Caco-2 (cell line): Measurements from ENCODE around the gene MARF1. TPM values are rescaled to one million over a fixed set of nuclear protein-coding genes. Genes with fewer than 3 reads are reported as not detected.

Experiments used
- BruUV-seq: library from RNA; stranded (reverse); fragments of 400-500 nt; replicated peaks from 2 replicates; lab custom pipeline; 2021; lab: Mats Ljungman, UMichigan
- CTCF ChIA-PET: fragments of 300-600 bp; sonication (Branson Sonifier 250); formaldehyde crosslinking; loops from one replicate; lab custom pipeline; 2022; ENCODE audit warnings: antibody characterized with exemption; lab: Charles Lee
- POLR2A ChIA-PET: fragments of 300-600 bp; sonication (Branson Sonifier 250); formaldehyde crosslinking; loops from one replicate; lab custom pipeline; 2022; ENCODE audit warnings: antibody characterized with exemption; lab: Charles Lee
- DNase-seq, 2 experiments: peaks; one replicate each; pipeline versions ENCODE4 v3.0.0 to v3.0.0-alpha.2; 2020 to 2022
- H3K27me3 ChIP-seq: replicated peaks from 2 replicates; pipeline ENCODE4 v1.6.0; 2011; ENCODE audit warnings: low read length; ENCODE audit not compliant: control insufficient read depth, insufficient read depth
- H3K36me3 ChIP-seq: 2 replicates; pipeline ENCODE4 v1.5.1; 2011; ENCODE audit warnings: low read length; ENCODE audit not compliant: control insufficient read depth, insufficient read depth
- H3K4me1 ChIP-seq: fragments of 250-450 bp; sonication (Bioruptor Pico); 2 replicates; pipeline ENCODE4 v1.5.1; 2020; ENCODE audit warnings: mild to moderate bottlenecking
- H3K4me3 ChIP-seq: 2 replicates; pipeline ENCODE4 v1.5.1; 2011; ENCODE audit warnings: low read depth, mild to moderate bottlenecking, control low read depth, low read length
- H3K9me3 ChIP-seq: fragments of 250-450 bp; sonication (Bioruptor Pico); 2 replicates; pipeline ENCODE4 v1.5.1; 2020; ENCODE audit warnings: mild to moderate bottlenecking, moderate library complexity
- H3K27ac Mint-ChIP-seq: one replicate; pipeline ENCODE4 v1.8.0; 2022; ENCODE audit warnings: mixed read lengths; ENCODE audit not compliant: unreplicated experiment
- H3K27me3 Mint-ChIP-seq: one replicate; pipeline ENCODE4 v1.8.0; 2022; ENCODE audit warnings: mixed read lengths; ENCODE audit not compliant: insufficient read depth, unreplicated experiment
- H3K36me3 Mint-ChIP-seq: one replicate; pipeline ENCODE4 v1.8.0; 2022; ENCODE audit warnings: mild to moderate bottlenecking, mixed read lengths; ENCODE audit not compliant: insufficient read depth, unreplicated experiment
- H3K4me1 Mint-ChIP-seq: one replicate; pipeline ENCODE4 v1.8.0; 2022; ENCODE audit warnings: low read depth, mixed read lengths; ENCODE audit not compliant: unreplicated experiment
- H3K4me3 Mint-ChIP-seq: one replicate; pipeline ENCODE4 v1.8.0; 2022; ENCODE audit warnings: mild to moderate bottlenecking, moderate library complexity, mixed read lengths; ENCODE audit not compliant: unreplicated experiment
- H3K9me3 Mint-ChIP-seq: one replicate; pipeline ENCODE4 v1.8.0; 2022; ENCODE audit warnings: mixed read lengths; ENCODE audit not compliant: unreplicated experiment
- intact Hi-C: fragments of 100-400 bp; cut with micrococcal nuclease; formaldehyde crosslinking; loops from one replicate; pipeline ENCODE4 v1.10.0; 2022; ENCODE audit not compliant: unreplicated experiment
- total RNA-seq: library from RNA; stranded (reverse); gene quantifications from 2 replicates; pipeline ENCODE4 v1.2.3, GENCODE V29; 2022
- TF ChIP-seq, protein P1 (sequence below), 2 experiments: fragments of 200-600 bp in 1 of 2; IDR thresholded peaks; 1 replicate in 1 of 2; 2 replicates in 1 of 2; pipeline versions ENCODE4 v1.5.1 to v1.8.0; 2011 to 2022; ENCODE audit warnings: antibody characterized with exemption in 1 of 2, control low read depth in 1 of 2, inconsistent platforms in 1 of 2, low read depth in 1 of 2, low read length in 1 of 2, mild to moderate bottlenecking in 1 of 2, moderate library complexity in 1 of 2; ENCODE audit not compliant: insufficient read depth in 1 of 2, severe bottlenecking in 1 of 2, unreplicated experiment in 1 of 2

MARF1 gene
- total RNA-seq, 1 experiment from 2014 or later, result 22.3 TPM

DNA sequence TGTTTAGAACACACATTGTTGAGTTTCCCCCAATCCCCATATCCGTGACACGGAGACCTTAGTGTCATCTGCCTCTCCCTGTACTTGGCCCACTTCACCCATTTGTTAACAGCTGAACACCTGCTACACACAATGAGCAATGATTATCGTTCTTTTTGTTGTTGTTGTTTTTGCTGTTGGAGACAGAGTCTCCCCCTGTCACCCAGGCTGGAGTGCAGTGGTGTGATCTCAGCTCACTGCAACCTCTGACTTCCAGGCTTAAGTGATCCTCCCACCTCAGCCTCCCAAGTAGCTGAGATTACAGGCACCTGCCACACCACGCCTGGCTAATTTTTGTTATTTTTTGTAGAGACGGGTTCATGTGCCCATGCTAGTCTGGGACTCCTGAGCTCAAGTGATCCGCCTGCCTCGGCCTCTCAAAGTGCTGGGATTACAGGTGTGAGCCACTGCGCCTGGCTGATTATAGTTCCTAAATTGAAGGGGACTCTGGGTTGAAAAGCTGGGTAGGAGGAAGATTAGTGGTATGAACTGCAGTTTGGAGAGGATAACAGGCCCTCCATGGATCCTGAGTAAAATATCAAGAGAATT, 28.7 kb upstream of the MARF1 start:
- Histone ChIP-seq H3K9me3 (no peaks in the 10 kb centered on the region), H3K36me3 (peaks cover 2% of the 10 kb centered on the region), H3K4me3 (no peak overlapping the region), H3K27me3 (no peaks in the 10 kb centered on the region), H3K4me1 (no peaks in the 10 kb centered on the region)
- DNase-seq, result no peak
- Mint-ChIP-seq H3K27me3 (no peaks in the 10 kb centered on the region), H3K4me1 (no peaks in the 10 kb centered on the region), H3K9me3 (no peaks in the 10 kb centered on the region), H3K36me3 (peaks cover 39% of the 10 kb centered on the region), H3K27ac (no peak overlapping the region), H3K4me3 (no peak overlapping the region)
- intact Hi-C loops, result no loop called here
- POLR2A ChIA-PET, result interaction anchor here (1.6 kb wide), 1 partner anchor 29 kb away, joined by 5 read pairs; the partner anchor contains the start of gene MARF1
- CTCF ChIA-PET, result interaction anchor here (0.8 kb wide), 1 partner anchor 10 kb away, joined by 4 read pairs; no protein-coding TSS in a partner anchor
- TF ChIP-seq, protein P1, sequence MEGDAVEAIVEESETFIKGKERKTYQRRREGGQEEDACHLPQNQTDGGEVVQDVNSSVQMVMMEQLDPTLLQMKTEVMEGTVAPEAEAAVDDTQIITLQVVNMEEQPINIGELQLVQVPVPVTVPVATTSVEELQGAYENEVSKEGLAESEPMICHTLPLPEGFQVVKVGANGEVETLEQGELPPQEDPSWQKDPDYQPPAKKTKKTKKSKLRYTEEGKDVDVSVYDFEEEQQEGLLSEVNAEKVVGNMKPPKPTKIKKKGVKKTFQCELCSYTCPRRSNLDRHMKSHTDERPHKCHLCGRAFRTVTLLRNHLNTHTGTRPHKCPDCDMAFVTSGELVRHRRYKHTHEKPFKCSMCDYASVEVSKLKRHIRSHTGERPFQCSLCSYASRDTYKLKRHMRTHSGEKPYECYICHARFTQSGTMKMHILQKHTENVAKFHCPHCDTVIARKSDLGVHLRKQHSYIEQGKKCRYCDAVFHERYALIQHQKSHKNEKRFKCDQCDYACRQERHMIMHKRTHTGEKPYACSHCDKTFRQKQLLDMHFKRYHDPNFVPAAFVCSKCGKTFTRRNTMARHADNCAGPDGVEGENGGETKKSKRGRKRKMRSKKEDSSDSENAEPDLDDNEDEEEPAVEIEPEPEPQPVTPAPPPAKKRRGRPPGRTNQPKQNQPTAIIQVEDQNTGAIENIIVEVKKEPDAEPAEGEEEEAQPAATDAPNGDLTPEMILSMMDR (IDR thresholded peaks at IDR 0.05; ENCODE audit: insufficient read depth in 1 of 2, low read depth in 1 of 2, low read length in 1 of 2, severe bottlenecking in 1 of 2, unreplicated experiment in 1 of 2), result no peak
- BruUV-seq, result no TSS peak

- no TSS peak for BruUV-seq
- Mint-ChIP-seq H3K4me3 (no peak overlapping the region), H3K36me3 (peaks cover 68% of the 10 kb centered on the region), H3K27ac (no peak overlapping the region), H3K27me3 (no peaks in the 10 kb centered on the region), H3K4me1 (no peaks in the 10 kb centered on the region), H3K9me3 (no peaks in the 10 kb centered on the region)
- Histone ChIP-seq H3K9me3 (no peaks in the 10 kb centered on the region), H3K4me1 (no peaks in the 10 kb centered on the region), H3K27me3 (no peaks in the 10 kb centered on the region), H3K4me3 (no peak overlapping the region), H3K36me3 (peaks cover 3% of the 10 kb centered on the region)
- DNase-seq, result no peak
- CTCF ChIA-PET, result no interaction called here
- TF ChIP-seq, protein P1 (IDR thresholded peaks at IDR 0.05; ENCODE audit: insufficient read depth in 1 of 2, low read depth in 1 of 2, low read length in 1 of 2, severe bottlenecking in 1 of 2, unreplicated experiment in 1 of 2), result no peak
- POLR2A ChIA-PET, result no interaction called here
- intact Hi-C loops, result no loop called here
These were observed 24.3 kb upstream of the MARF1 start for GRCh38 chr16:15667091-15667742.

GRCh38 chr16:15665107-15665506, 22.2 kb upstream of the MARF1 start:
- no peaks in the 10 kb centered on the region for H3K27me3 ChIP-seq
- no TSS peak for BruUV-seq
- ChIA-PET CTCF (no interaction called here), POLR2A (no interaction called here)
- H3K27ac Mint-ChIP-seq, result no peak overlapping the region
- no peak overlapping the region for H3K4me3 Mint-ChIP-seq
- H3K36me3 ChIP-seq, result peaks cover 3% of the 10 kb centered on the region
- H3K4me3 ChIP-seq, result no peak overlapping the region
- TF ChIP-seq, protein P1 (IDR thresholded peaks at IDR 0.05; ENCODE audit: insufficient read depth in 1 of 2, low read depth in 1 of 2, low read length in 1 of 2, severe bottlenecking in 1 of 2, unreplicated experiment in 1 of 2), result no peak
- no peak for DNase-seq
- H3K4me1 Mint-ChIP-seq, result peaks cover 7% of the 10 kb centered on the region
- H3K9me3 ChIP-seq, result no peaks in the 10 kb centered on the region
- no peaks in the 10 kb centered on the region for H3K27me3 Mint-ChIP-seq
- intact Hi-C loops, result no loop called here
- no peaks in the 10 kb centered on the region for H3K9me3 Mint-ChIP-seq
- peaks cover 69% of the 10 kb centered on the region for H3K36me3 Mint-ChIP-seq
- no peaks in the 10 kb centered on the region for H3K4me1 ChIP-seq
